Right renal pelvis (tissue), 4 donors: ENCODE results near the gene IKZF3. TPM values are rescaled to one million over a fixed set of nuclear protein-coding genes. Genes with fewer than 3 reads are reported as not detected.
A peak's percentile ranks its signal among the peaks of the same experiment; 100 is the strongest.

ENCODE experiments used
- DNase-seq, 4 donors: peaks; one replicate each; pipeline ENCODE4 v3.0.0-alpha.2; 2013; ENCODE audit warnings: low read depth in 4 of 4, low spot score in 3 of 4, missing footprints in 1 of 4
- polyA plus RNA-seq, 4 donors: library from polyadenylated mRNA; unstranded; fragments of 120-200 nt; gene quantifications; one replicate each; pipeline ENCODE4 v1.2.1, GENCODE V29; 2013; ENCODE audit not compliant: insufficient read length in 4 of 4

Gene IKZF3
- polyA plus RNA-seq, 4 donors, result 0.17 to 0.30 (median 0.22) TPM

- DNase-seq, result no peak
These were observed 43.1 kb downstream of the IKZF3 start for GRCh38 chr17:39820987-39821386.

- no peak for DNase-seq
These were observed 43.6 kb downstream of the IKZF3 start for GRCh38 chr17:39820541-39820940.

GRCh38 chr17:39818358-39819000 lies 45.6 kb downstream of the IKZF3 start:
- no peak for DNase-seq

GRCh38 chr17:39816272-39816671 lies 47.8 kb downstream of the IKZF3 start:
- DNase-seq, result no peak

GRCh38 chr17:39814497-39814896 lies 49.6 kb downstream of the IKZF3 start:
- no peak for DNase-seq

- no peak for DNase-seq
These were observed 50.5 kb downstream of the IKZF3 start for GRCh38 chr17:39813631-39814030.

- DNase-seq, result no peak
These were observed 51.6 kb downstream of the IKZF3 start for GRCh38 chr17:39812466-39812865.

GRCh38 chr17:39810939-39811728 lies 53.0 kb downstream of the IKZF3 start:
- DNase-seq, result no peak

GRCh38 chr17:39809221-39809620 lies 54.9 kb downstream of the IKZF3 start:
- no peak for DNase-seq

- peak in 1 of 4 donors; percentile 18 for DNase-seq
These were observed 55.6 kb downstream of the IKZF3 start for GRCh38 chr17:39808409-39808997.

GRCh38 chr17:39804839-39805238 lies 59.3 kb downstream of the IKZF3 start:
- DNase-seq, result no peak

GRCh38 chr17:39801055-39801454 lies 63.1 kb downstream of the IKZF3 start:
- DNase-seq, result no peak

- DNase-seq, result no peak
These were observed 63.6 kb downstream of the IKZF3 start for GRCh38 chr17:39800540-39800939.

GRCh38 chr17:39799395-39799794 lies 64.7 kb downstream of the IKZF3 start:
- no peak for DNase-seq

GRCh38 chr17:39794249-39794970 lies 69.7 kb downstream of the IKZF3 start:
- no peak for DNase-seq

GRCh38 chr17:39793301-39793872 lies 70.7 kb downstream of the IKZF3 start:
- no peak for DNase-seq

GRCh38 chr17:39792526-39793221 lies 71.4 kb downstream of the IKZF3 start:
- DNase-seq, result no peak

GRCh38 chr17:39791111-39791992 lies 72.8 kb downstream of the IKZF3 start:
- DNase-seq, result no peak
